ENCODE measurements around the gene TCTN2. TPM values are rescaled to one million over a fixed set of nuclear protein-coding genes. Genes with fewer than 3 reads are reported as not detected.

Gene TCTN2
- total and polyA plus RNA-seq, 2 donors from 2014 or later: 12.5 to 31.6 TPM

DNA sequence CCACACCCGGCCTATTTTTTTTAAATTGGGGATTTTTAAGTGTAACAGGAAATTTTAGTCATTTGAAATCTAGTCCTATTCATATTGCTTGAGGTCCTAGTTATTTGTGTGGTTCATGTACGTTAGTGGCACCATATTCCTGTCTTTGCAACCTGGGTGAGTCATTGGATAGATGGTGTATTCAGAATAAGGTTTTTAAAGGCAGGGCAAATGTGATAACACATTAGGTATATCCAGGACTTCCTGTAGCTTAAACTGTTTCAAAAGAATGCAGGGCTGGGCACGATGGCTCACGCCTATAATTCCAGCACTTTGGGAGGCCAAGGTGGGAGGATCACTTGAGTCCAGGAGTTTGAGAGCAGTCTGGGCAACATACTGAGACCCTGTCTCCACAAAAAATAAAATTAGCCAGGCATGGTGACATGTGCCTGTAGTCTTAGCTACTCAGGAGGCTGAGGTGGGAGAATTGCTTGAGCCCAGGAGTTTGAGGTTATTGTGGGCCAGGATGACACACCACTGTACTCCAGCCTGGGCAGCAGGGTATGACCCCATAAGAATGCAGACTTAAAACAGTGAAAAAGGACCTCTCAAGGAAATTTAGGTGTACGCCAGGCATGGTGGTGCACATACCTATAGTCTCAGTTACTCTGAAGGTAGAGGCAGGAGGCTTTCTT lies 49.4 kb downstream of the TCTN2 start:
- H3K4me1 ChIP-seq (ENCODE audit: control insufficient read depth in 2 of 3, insufficient read depth in 2 of 3, low read depth in 1 of 3, low read length in 3 of 3): no peaks in the 10 kb centered on the region
- H3K27ac ChIP-seq (ENCODE audit: low read depth in 2 of 2, low read length in 2 of 2): no peak overlapping the region
- no peaks in the 10 kb centered on the region for H3K9me3 ChIP-seq (ENCODE audit: control insufficient read depth in 2 of 3, insufficient read depth in 1 of 3, low read length in 3 of 3)
- DNase-seq: no peak
- no peak overlapping the region for H3K9ac ChIP-seq (ENCODE audit: low read length in 3 of 3)
- TF ChIP-seq, protein P1, sequence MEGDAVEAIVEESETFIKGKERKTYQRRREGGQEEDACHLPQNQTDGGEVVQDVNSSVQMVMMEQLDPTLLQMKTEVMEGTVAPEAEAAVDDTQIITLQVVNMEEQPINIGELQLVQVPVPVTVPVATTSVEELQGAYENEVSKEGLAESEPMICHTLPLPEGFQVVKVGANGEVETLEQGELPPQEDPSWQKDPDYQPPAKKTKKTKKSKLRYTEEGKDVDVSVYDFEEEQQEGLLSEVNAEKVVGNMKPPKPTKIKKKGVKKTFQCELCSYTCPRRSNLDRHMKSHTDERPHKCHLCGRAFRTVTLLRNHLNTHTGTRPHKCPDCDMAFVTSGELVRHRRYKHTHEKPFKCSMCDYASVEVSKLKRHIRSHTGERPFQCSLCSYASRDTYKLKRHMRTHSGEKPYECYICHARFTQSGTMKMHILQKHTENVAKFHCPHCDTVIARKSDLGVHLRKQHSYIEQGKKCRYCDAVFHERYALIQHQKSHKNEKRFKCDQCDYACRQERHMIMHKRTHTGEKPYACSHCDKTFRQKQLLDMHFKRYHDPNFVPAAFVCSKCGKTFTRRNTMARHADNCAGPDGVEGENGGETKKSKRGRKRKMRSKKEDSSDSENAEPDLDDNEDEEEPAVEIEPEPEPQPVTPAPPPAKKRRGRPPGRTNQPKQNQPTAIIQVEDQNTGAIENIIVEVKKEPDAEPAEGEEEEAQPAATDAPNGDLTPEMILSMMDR (IDR thresholded peaks at IDR 0.05; ENCODE audit: borderline replicate concordance, extremely low read depth, insufficient read depth): no peak
- intact Hi-C loops (cut with DNase I): no loop called here
- peaks cover 2 to 5% (median 3%) of the 10 kb centered on the region in 3 donors for H3K36me3 ChIP-seq (ENCODE audit: control insufficient read depth in 2 of 3, insufficient read depth in 3 of 3, low read length in 3 of 3)
- H3K4me3 ChIP-seq (ENCODE audit: low read length in 3 of 3): no peak overlapping the region
- H3K27me3 ChIP-seq (ENCODE audit: control insufficient read depth, insufficient read depth, low read length): no peaks in the 10 kb centered on the region
- no peak for FAIRE-seq

DNA sequence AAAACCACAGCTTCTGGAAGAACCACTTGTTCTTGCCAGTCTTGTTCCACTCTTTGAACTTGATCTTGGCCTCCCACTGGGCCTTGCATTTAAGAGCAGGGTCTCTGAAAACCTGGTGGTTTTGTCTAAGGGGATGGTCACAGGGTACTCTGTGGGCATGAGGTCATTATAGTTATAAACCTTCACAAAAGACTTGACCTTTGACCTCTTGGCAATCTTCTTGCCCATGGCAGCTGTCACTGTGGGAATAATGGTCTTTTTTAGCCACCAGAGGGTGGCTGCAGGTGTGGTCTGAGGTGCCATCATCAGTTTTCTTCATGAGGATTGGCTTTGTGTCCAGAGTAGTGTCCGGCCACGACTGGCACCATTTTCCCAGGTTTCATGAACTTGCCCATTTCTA lies 50.3 kb downstream of the TCTN2 start:
- TF ChIP-seq, protein P1 (IDR thresholded peaks at IDR 0.05; ENCODE audit: borderline replicate concordance, extremely low read depth, insufficient read depth): no peak
- Histone ChIP-seq H3K4me1 (ENCODE audit: control insufficient read depth in 2 of 3, insufficient read depth in 2 of 3, low read depth in 1 of 3, low read length in 3 of 3) (no peaks in the 10 kb centered on the region), H3K27me3 (ENCODE audit: control insufficient read depth, insufficient read depth, low read length) (no peaks in the 10 kb centered on the region), H3K36me3 (ENCODE audit: control insufficient read depth in 2 of 3, insufficient read depth in 3 of 3, low read length in 3 of 3) (peaks cover 2 to 10% (median 7%) of the 10 kb centered on the region in 3 donors), H3K27ac (ENCODE audit: low read depth in 2 of 2, low read length in 2 of 2) (no peak overlapping the region), H3K9me3 (ENCODE audit: control insufficient read depth in 2 of 3, insufficient read depth in 1 of 3, low read length in 3 of 3) (no peaks in the 10 kb centered on the region), H3K9ac (ENCODE audit: low read length in 3 of 3) (no peak overlapping the region), H3K4me3 (ENCODE audit: low read length in 3 of 3) (no peak overlapping the region)
- intact Hi-C loops (cut with DNase I): no loop called here
- no peak for DNase-seq
- FAIRE-seq: no peak

DNA sequence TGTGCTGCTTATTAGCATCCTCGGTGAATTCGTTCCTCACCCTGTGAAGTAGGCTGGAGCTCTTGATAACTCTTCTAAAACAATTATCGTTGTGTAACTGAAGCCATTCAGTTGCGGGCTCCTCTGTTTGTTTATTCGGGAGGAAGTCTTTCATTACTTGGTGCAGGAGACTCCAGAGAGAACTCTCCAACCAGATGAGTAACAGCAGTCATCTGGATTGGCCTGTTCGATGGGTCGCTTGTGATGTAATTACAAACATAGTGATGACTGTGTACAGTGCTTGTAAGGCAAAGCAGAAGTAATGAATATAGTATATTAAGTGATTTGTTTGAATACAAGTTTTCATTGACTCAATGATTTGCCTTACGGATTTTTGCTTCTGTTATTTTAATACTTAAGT lies 52.1 kb downstream of the TCTN2 start:
- Histone ChIP-seq H3K4me1 (ENCODE audit: control insufficient read depth in 2 of 3, insufficient read depth in 2 of 3, low read depth in 1 of 3, low read length in 3 of 3) (no peaks in the 10 kb centered on the region), H3K9me3 (ENCODE audit: control insufficient read depth in 2 of 3, insufficient read depth in 1 of 3, low read length in 3 of 3) (no peaks in the 10 kb centered on the region), H3K9ac (ENCODE audit: low read length in 3 of 3) (no peak overlapping the region), H3K4me3 (ENCODE audit: low read length in 3 of 3) (no peak overlapping the region), H3K27ac (ENCODE audit: low read depth in 2 of 2, low read length in 2 of 2) (no peak overlapping the region), H3K36me3 (ENCODE audit: control insufficient read depth in 2 of 3, insufficient read depth in 3 of 3, low read length in 3 of 3) (peaks cover 5 to 13% (median 10%) of the 10 kb centered on the region in 3 donors), H3K27me3 (ENCODE audit: control insufficient read depth, insufficient read depth, low read length) (no peaks in the 10 kb centered on the region)
- TF ChIP-seq, protein P1 (IDR thresholded peaks at IDR 0.05; ENCODE audit: borderline replicate concordance, extremely low read depth, insufficient read depth): no peak
- intact Hi-C loops (cut with DNase I): no loop called here
- DNase-seq: no peak
- FAIRE-seq: no peak

DNA sequence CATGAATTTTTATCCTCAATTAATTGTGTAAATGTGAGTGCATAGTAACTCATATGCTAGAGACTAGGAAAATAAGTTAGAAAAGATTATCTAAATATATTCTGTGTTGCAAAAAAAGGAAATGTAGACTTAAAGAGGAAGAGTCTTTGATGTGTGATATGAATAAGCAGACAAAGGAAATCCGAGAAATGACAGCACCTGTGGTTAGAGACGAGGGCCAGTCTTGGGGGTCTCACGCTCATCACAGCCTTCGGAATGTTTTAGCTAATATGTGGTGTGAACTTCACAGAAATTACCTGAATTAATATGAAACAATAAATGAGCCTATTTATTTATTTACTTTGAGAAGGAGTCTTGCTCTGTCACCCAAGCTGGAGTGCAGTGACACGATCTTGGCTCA lies 52.9 kb downstream of the TCTN2 start:
- H3K27ac ChIP-seq (ENCODE audit: low read depth in 2 of 2, low read length in 2 of 2): no peak overlapping the region
- TF ChIP-seq, protein P1 (IDR thresholded peaks at IDR 0.05; ENCODE audit: borderline replicate concordance, extremely low read depth, insufficient read depth): no peak
- no peak overlapping the region for H3K9ac ChIP-seq (ENCODE audit: low read length in 3 of 3)
- no peaks in the 10 kb centered on the region for H3K27me3 ChIP-seq (ENCODE audit: control insufficient read depth, insufficient read depth, low read length)
- H3K4me3 ChIP-seq (ENCODE audit: low read length in 3 of 3): no peak overlapping the region
- H3K4me1 ChIP-seq (ENCODE audit: control insufficient read depth in 2 of 3, insufficient read depth in 2 of 3, low read depth in 1 of 3, low read length in 3 of 3): no peaks in the 10 kb centered on the region
- no peaks in the 10 kb centered on the region for H3K9me3 ChIP-seq (ENCODE audit: control insufficient read depth in 2 of 3, insufficient read depth in 1 of 3, low read length in 3 of 3)
- peaks cover 5 to 16% (median 14%) of the 10 kb centered on the region in 3 donors for H3K36me3 ChIP-seq (ENCODE audit: control insufficient read depth in 2 of 3, insufficient read depth in 3 of 3, low read length in 3 of 3)
- intact Hi-C loops (cut with DNase I): no loop called here
- FAIRE-seq: no peak
- no peak for DNase-seq

All from kidney (tissue), 14 donors.